Adrenal gland (tissue), 12 donors: ENCODE results near the gene RFX1. TPM values are rescaled to one million over a fixed set of nuclear protein-coding genes. Genes with fewer than 3 reads are reported as not detected.
"Not testable (repeated sequence)": the region's sequence is repeated elsewhere in the genome, so short reads cannot be mapped to it uniquely, and the experiment has no call there.

Source experiments
- DNase-seq, 7 donors: peaks; one replicate each; pipeline ENCODE4 v3.0.0-alpha.2; 2019 to 2020
- H3K27ac ChIP-seq, 5 donors: fragments of 200-600 bp; sonication (generic) in 4 of 5; 1 replicate in 3 of 5; 2 replicates in 2 of 5; pipeline versions ENCODE4 v1.5.1 to v1.8.0; 2016 to 2020; ENCODE audit warnings: mild to moderate bottlenecking in 1 of 5
- H3K27me3 ChIP-seq: fragments of 200-600 bp; 2 replicates; pipeline ENCODE4 v1.8.0; 2021
- H3K36me3 ChIP-seq, 2 donors: fragments of 200-600 bp; replicated peaks in 1 of 2; 1 replicate in 1 of 2; 2 replicates in 1 of 2; pipeline versions ENCODE4 v1.5.1 to v1.8.0; 2018 to 2022
- H3K4me1 ChIP-seq, 2 donors: fragments of 200-600 bp; replicated peaks in 1 of 2; 1 replicate in 1 of 2; 2 replicates in 1 of 2; pipeline versions ENCODE4 v1.5.1 to v1.8.0; 2018 to 2021
- H3K4me3 ChIP-seq, 4 donors: fragments of 200-600 bp; sonication (generic) in 3 of 4; one replicate each; pipeline ENCODE4 v1.5.1; 2016 to 2018
- H3K9me3 ChIP-seq, 3 donors: fragments of 200-600 bp; sonication (generic) in 1 of 3; replicated peaks in 1 of 3; 1 replicate in 2 of 3; 2 replicates in 1 of 3; pipeline versions ENCODE4 v1.5.1 to v1.8.0; 2016 to 2021
- CTCF ChIP-seq, 6 experiments: fragments of 450-650 bp in 4 of 6; fragments of 200-600 bp in 2 of 6; sonication (generic) in 1 of 6; IDR thresholded peaks; 1 replicate in 5 of 6; 2 replicates in 1 of 6; pipeline versions ENCODE4 v1.5.1 to v1.8.0; 2016 to 2021; ENCODE audit warnings: antibody characterized with exemption in 6 of 6, mild to moderate bottlenecking in 2 of 6, moderate library complexity in 1 of 6
- POLR2A ChIP-seq, 2 donors: fragments of 450-650 bp; IDR thresholded peaks; one replicate each; pipeline ENCODE4 v1.6.1; 2017; ENCODE audit warnings: antibody characterized with exemption in 2 of 2, mild to moderate bottlenecking in 2 of 2, moderate library complexity in 1 of 2
- WGBS, 4 donors: extraction: QIAGEN DNeasy Blood & Tissue Kit in 2 of 4; methylation state at CpG; one replicate each; pipeline versions ENCODE4 v1.1.5 to v1.1.7; 2013 to 2017; 5-methylcytosine and 5-hydroxymethylcytosine counted together
- intact Hi-C, 2 donors: fragments of 100-400 bp; cut with DNase I; formaldehyde crosslinking; loops; one replicate each; pipeline versions ENCODE4 v1.14.1 to v1.15.0; 2022 to 2023
- polyA plus RNA-seq, 3 donors: library from polyadenylated mRNA; stranded (reverse); fragments of 200-250 nt in 2 of 3; fragments of 350-450 nt in 1 of 3; fragmentation: Illumina TruSeq in 1 of 3; extraction: RNeasy Lipid Tissue Mini Kit (QIAGEN cat#74804) in 1 of 3; gene quantifications; one replicate each; pipeline ENCODE4 v1.2.3, GENCODE V29; 2013 to 2014
- total RNA-seq, 9 donors: library from RNA; depleted of rRNA in 4 of 9; stranded (reverse); fragments of >200 nt in 4 of 9; fragments of 120-200 nt in 1 of 9; fragmentation: NEBNext Ultra II Directional in 1 of 9; extraction: Animal tissue kit (Norgen Biotek cat#: 25700) in 1 of 9; gene quantifications; one replicate each; pipeline versions ENCODE4 v1.1.0 to v1.2.4, GENCODE V29; 2013 to 2023
- donor health status: healthy with polysubstance abuse.
- donor health status: Bipolar disorder and iron deficiency.
- donor health status: DM: yes; HTN: yes; CAD: no.
- donor health status: DM: no; HTN: no; CAD: no.
- donor health status: DM: no; HTN: no; CAD: no.
- donor health status: DM: yes; HTN: yes; CAD: no.

Gene RFX1
- total and polyA plus RNA-seq, 12 donors: 1.4 to 21.4 (median 7.0) TPM

GRCh38 chr19:13975870-13976269 is 30.2 kb downstream of the RFX1 start:
- H3K27ac ChIP-seq: no peak overlapping the region
- TF ChIP-seq POLR2A (IDR thresholded peaks at IDR 0.05) (no peak), CTCF (IDR thresholded peaks at IDR 0.05) (no peak)
- no peaks in the 10 kb centered on the region for H3K9me3 ChIP-seq
- WGBS, 4 donors: 86 to 95% (median 91%) methylated on average over 11 of the region's 11 CpGs
- no peaks in the 10 kb centered on the region for H3K27me3 ChIP-seq
- peaks cover 0 to 16% of the 10 kb centered on the region in 2 donors for H3K36me3 ChIP-seq
- peaks cover 9% of the 10 kb centered on the region in 2 donors for H3K4me1 ChIP-seq
- intact Hi-C loops: no loop called here
- no peak for DNase-seq
- no peak overlapping the region for H3K4me3 ChIP-seq

GRCh38 chr19:13974073-13974472 is 32.0 kb downstream of the RFX1 start:
- WGBS, 4 donors: 71 to 78% (median 74%) methylated on average over 12 of the region's 12 CpGs
- Histone ChIP-seq H3K27ac (no peak overlapping the region), H3K27me3 (no peaks in the 10 kb centered on the region), H3K4me1 (peaks cover 2 to 7% of the 10 kb centered on the region in 2 donors), H3K9me3 (no peaks in the 10 kb centered on the region), H3K4me3 (no peak overlapping the region), H3K36me3 (peaks cover 0 to 28% of the 10 kb centered on the region in 2 donors)
- no peak for TF ChIP-seq POLR2A (IDR thresholded peaks at IDR 0.05)
- DNase-seq: no peak
- intact Hi-C loops: no loop called here

GRCh38 chr19:13973479-13973878 is 32.6 kb downstream of the RFX1 start:
- DNase-seq, H3K9me3 ChIP-seq, H3K27ac ChIP-seq, H3K27me3 ChIP-seq, intact Hi-C loops, H3K4me1 ChIP-seq, H3K4me3 ChIP-seq: not testable (repeated sequence)
- peaks cover 0 to 34% of the 10 kb centered on the region in 2 donors for H3K36me3 ChIP-seq
- WGBS, 4 donors: 98 to 100% (median 99%) methylated on average over 3 of the region's 3 CpGs

- Histone ChIP-seq H3K27ac (no peak overlapping the region), H3K27me3 (no peaks in the 10 kb centered on the region), H3K36me3 (peaks cover 0 to 44% of the 10 kb centered on the region in 2 donors), H3K4me3 (no peak overlapping the region), H3K9me3 (no peaks in the 10 kb centered on the region), H3K4me1 (no peaks in the 10 kb centered on the region)
- no peak for DNase-seq
- intact Hi-C loops: no loop called here
- TF ChIP-seq POLR2A (IDR thresholded peaks at IDR 0.05) (no peak), CTCF (IDR thresholded peaks at IDR 0.05) (no peak)
- 90 to 95% (median 94%) methylated on average over 15 to 37 of the region's 37 CpGs for WGBS, 4 donors
Observed at GRCh38 chr19:13972368-13973155, 33.6 kb downstream of the RFX1 start.

GRCh38 chr19:13971868-13972267 is 34.3 kb downstream of the RFX1 start:
- H3K4me3 ChIP-seq, intact Hi-C loops, DNase-seq, H3K27ac ChIP-seq, H3K9me3 ChIP-seq, H3K27me3 ChIP-seq, H3K4me1 ChIP-seq: not testable (repeated sequence)
- H3K36me3 ChIP-seq: peaks cover 0 to 51% of the 10 kb centered on the region in 2 donors
- whole genome bisulfite sequencing, 4 donors: 88 to 93% (median 91%) methylated on average over 15 of the region's 15 CpGs

GRCh38 chr19:13969897-13970296 is 36.2 kb downstream of the RFX1 start:
- WGBS, 4 donors: 92 to 96% (median 93%) methylated on average over 11 to 18 of the region's 18 CpGs
- no peak for DNase-seq
- Histone ChIP-seq H3K27ac (no peak overlapping the region), H3K4me1 (no peaks in the 10 kb centered on the region), H3K27me3 (no peaks in the 10 kb centered on the region), H3K36me3 (peaks cover 0 to 67% of the 10 kb centered on the region in 2 donors), H3K4me3 (no peak overlapping the region), H3K9me3 (no peaks in the 10 kb centered on the region)
- TF ChIP-seq POLR2A (IDR thresholded peaks at IDR 0.05) (no peak), CTCF (IDR thresholded peaks at IDR 0.05) (no peak)
- intact Hi-C loops: no loop called here
